Body of pancreas (tissue), 4 donors: ENCODE results near the gene NPPA. TPM values are rescaled to one million over a fixed set of nuclear protein-coding genes. Genes with fewer than 3 reads are reported as not detected.

Experiments
- ATAC-seq: fragments of 150-250 bp; one replicate; pipeline ENCODE4 v1.9.1; 2016
- DNase-seq, 4 donors: peaks; one replicate each; pipeline ENCODE4 v3.0.0-alpha.2; 2019
- H3K27ac ChIP-seq, 4 donors: fragments of 200-600 bp; sonication (generic); 1 replicate in 3 of 4; 2 replicates in 1 of 4; pipeline versions ENCODE4 v1.5.1 to v1.6.1; 2016 to 2019; ENCODE audit warnings: mild to moderate bottlenecking in 1 of 4, mixed read lengths in 1 of 4, moderate library complexity in 1 of 4
- H3K27me3 ChIP-seq, 2 donors: fragments of 200-600 bp; sonication (generic); one replicate each; pipeline ENCODE4 v1.6.0; 2016; ENCODE audit warnings: mild to moderate bottlenecking in 1 of 2
- H3K36me3 ChIP-seq, 2 donors: fragments of 200-600 bp; sonication (generic); replicated peaks in 1 of 2; 2 replicates each; pipeline ENCODE4 v1.5.1; 2016; ENCODE audit warnings: low read depth in 2 of 2; ENCODE audit not compliant: insufficient read depth in 1 of 2
- H3K4me1 ChIP-seq: fragments of 200-600 bp; sonication (generic); one replicate; pipeline ENCODE4 v1.6.0; 2016
- H3K4me3 ChIP-seq, 2 donors: fragments of 200-600 bp; sonication (generic); 1 replicate in 1 of 2; 2 replicates in 1 of 2; pipeline ENCODE4 v1.5.1; 2016 to 2019
- H3K9me3 ChIP-seq, 3 donors: fragments of 200-600 bp; sonication (generic); 1 replicate in 2 of 3; 2 replicates in 1 of 3; pipeline ENCODE4 v1.5.1; 2016
- CTCF ChIP-seq, 7 experiments: fragments of 450-650 bp in 4 of 7; fragments of 200-600 bp in 3 of 7; sonication (generic) in 3 of 7; IDR thresholded peaks; one replicate each; pipeline ENCODE4 v1.5.1; 2016 to 2019; ENCODE audit warnings: antibody characterized with exemption in 7 of 7
- POLR2A ChIP-seq, 3 donors: fragments of 450-650 bp; IDR thresholded peaks; one replicate each; pipeline ENCODE4 v1.6.1; 2016; ENCODE audit warnings: antibody characterized with exemption in 3 of 3, mild to moderate bottlenecking in 2 of 3
- WGBS, 2 donors: methylation state at CpG; one replicate each; pipeline ENCODE4 v1.1.5; 2017; 5-methylcytosine and 5-hydroxymethylcytosine counted together
- intact Hi-C: fragments of 100-400 bp; cut with DNase I; formaldehyde crosslinking; loops from one replicate; pipeline ENCODE4 v1.15.1; 2023
- total RNA-seq, 2 donors: library from RNA; depleted of rRNA; stranded (reverse); fragments of >200 nt; gene quantifications; one replicate each; pipeline ENCODE4 v1.1.0, GENCODE V29; 2016

NPPA gene
- total RNA-seq, 2 donors from 2014 or later: 25.4 TPM; not detected in 1

DNA sequence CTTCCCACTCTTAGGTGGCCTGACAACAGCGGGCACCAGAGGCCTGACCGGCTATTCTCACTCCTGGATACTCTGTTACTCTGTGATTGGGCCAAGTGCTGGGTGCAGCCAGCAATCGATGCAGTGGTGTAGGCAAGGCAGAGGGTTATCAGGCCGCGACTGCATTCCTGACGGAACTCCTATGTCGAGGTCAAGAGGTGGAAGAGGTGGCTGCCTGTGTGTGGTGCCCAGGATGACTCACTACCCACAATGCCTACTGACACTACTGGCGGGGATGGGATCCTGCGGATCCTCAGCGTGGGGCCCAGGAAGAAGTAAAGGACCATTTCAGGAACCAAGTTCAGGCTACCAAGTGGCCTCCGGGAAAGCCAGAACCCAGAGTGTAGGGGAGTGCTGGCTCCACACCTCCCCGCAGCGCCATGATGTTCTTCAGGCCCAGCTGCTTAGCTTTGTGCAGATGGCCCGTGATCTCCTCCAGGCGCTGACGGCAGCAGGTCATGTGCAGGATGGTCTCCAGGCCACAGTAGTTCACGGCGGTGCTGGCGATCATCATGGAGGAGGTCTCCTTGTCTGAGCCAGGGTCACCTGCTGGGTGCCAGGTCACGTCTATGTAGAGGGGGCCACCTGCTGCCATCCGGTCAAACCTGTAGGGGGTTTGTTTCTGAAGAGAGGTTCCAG lies 46.7 kb downstream of the NPPA start:
- WGBS, 2 donors: 84 to 86% methylated on average over 10 to 18 of the region's 21 CpGs
- DNase-seq: no peak
- no peak overlapping the region for H3K27ac ChIP-seq

GRCh38 chr1:11800391-11800755 lies 47.2 kb downstream of the NPPA start:
- Histone ChIP-seq H3K27ac (no peak overlapping the region), H3K4me3 (no peak overlapping the region), H3K27me3 (no peaks in the 10 kb centered on the region), H3K36me3 (peaks cover 0 to 17% of the 10 kb centered on the region in 2 donors), H3K9me3 (no peaks in the 10 kb centered on the region), H3K4me1 (peaks cover 29% of the 10 kb centered on the region)
- intact Hi-C loops: no loop called here
- no peak for TF ChIP-seq CTCF (IDR thresholded peaks at IDR 0.05)
- TF ChIP-seq POLR2A (IDR thresholded peaks at IDR 0.05): no peak
- ATAC-seq (no peak), DNase-seq (no peak)
- WGBS, 2 donors: 84 to 95% methylated on average over 8 of the region's 8 CpGs

More for the DNA sequence above, 46.7 kb downstream of the NPPA start:
- TF ChIP-seq POLR2A (IDR thresholded peaks at IDR 0.05): no peak
- no peak for TF ChIP-seq CTCF (IDR thresholded peaks at IDR 0.05)
- intact Hi-C loops: no loop called here
- Histone ChIP-seq H3K36me3 (peaks cover 0 to 13% of the 10 kb centered on the region in 2 donors), H3K4me3 (no peak overlapping the region), H3K4me1 (peaks cover 29% of the 10 kb centered on the region), H3K9me3 (no peaks in the 10 kb centered on the region), H3K27me3 (no peaks in the 10 kb centered on the region)
- no peak for ATAC-seq

- no peak for ATAC-seq
- Histone ChIP-seq H3K27me3 (no peaks in the 10 kb centered on the region), H3K4me1 (peaks cover 26% of the 10 kb centered on the region), H3K27ac (no peak overlapping the region), H3K36me3 (peaks cover 0 to 22% of the 10 kb centered on the region in 2 donors), H3K9me3 (no peaks in the 10 kb centered on the region), H3K4me3 (no peak overlapping the region)
- intact Hi-C loops: no loop called here
- 95 to 98% methylated on average over 8 to 9 of the region's 9 CpGs for WGBS, 2 donors
- no peak for DNase-seq
- TF ChIP-seq POLR2A (IDR thresholded peaks at IDR 0.05): no peak
- no peak for TF ChIP-seq CTCF (IDR thresholded peaks at IDR 0.05)
Measured at GRCh38 chr1:11799896-11800295, 47.7 kb downstream of the NPPA start.

GRCh38 chr1:11799099-11799498 lies 48.5 kb downstream of the NPPA start:
- no peak overlapping the region for H3K27ac ChIP-seq
- WGBS, 2 donors: 94 to 96% methylated on average over 5 of the region's 5 CpGs
- H3K9me3 ChIP-seq: no peaks in the 10 kb centered on the region
- H3K4me3 ChIP-seq: no peak overlapping the region
- intact Hi-C loops: no loop called here
- no peak for ATAC-seq
- H3K36me3 ChIP-seq: peaks cover 0 to 26% of the 10 kb centered on the region in 2 donors
- no peaks in the 10 kb centered on the region for H3K27me3 ChIP-seq
- DNase-seq: no peak
- H3K4me1 ChIP-seq: peaks cover 18% of the 10 kb centered on the region
- TF ChIP-seq CTCF (IDR thresholded peaks at IDR 0.05) (no peak), POLR2A (IDR thresholded peaks at IDR 0.05) (no peak)
